ENCODE results near the gene CADPS2.

CADPS2 gene

DNA sequence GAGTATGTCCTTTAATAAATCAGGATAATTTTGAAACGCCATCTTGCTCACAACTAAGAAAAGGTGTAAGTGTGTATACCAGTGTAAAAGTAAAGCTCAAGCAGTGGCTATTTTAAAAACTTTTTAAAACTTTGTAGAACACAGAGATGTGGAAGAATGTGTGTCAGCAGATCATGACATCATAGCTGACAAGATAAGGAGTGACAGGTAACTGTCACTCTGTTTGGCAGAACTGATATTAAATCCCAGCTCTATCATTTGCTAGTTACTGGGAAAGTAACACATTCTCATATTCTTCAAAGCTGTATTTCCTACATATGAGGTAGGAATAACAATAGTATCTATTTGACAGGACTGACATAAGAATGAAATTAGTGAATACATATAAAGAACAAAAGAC is 119.7 kb downstream of the CADPS2 start:
- no peaks in the 10 kb centered on the region for H4K20me1 ChIP-seq (ENCODE audit: insufficient read depth, low read length)

DNA sequence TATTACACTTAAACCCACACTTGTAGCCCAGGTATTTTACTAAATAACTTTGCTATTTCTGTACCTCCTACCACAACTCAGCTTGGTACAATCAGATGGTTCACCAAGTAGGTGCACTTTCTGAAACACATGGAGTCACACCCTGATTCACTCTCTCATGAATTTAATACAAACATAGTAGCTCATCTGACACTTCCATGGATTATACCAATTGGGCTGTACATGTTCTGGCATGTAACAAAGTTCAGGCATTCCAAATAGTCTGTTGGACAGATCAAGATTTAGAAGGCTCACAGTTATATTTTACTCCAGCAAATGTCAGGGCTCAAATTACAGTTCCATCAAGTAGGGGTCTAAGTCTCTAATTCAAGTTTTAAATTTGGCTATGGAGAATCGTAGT is 121.4 kb downstream of the CADPS2 start:
- Histone ChIP-seq H3K4me1 (ENCODE audit: low read length) (no peaks in the 10 kb centered on the region), H2AFZ (ENCODE audit: low read length) (no peak overlapping the region), H3K27ac (ENCODE audit: low read length) (no peak overlapping the region), H3K36me3 (replicated peaks; ENCODE audit: insufficient read depth, low read length) (no peaks in the 10 kb centered on the region), H3K79me2 (ENCODE audit: low read length) (peaks cover 15% of the 10 kb centered on the region; the same call in 1 of the 2 replicates), H3K4me2 (ENCODE audit: low read depth, low read length) (no peak overlapping the region), H3K9me2 (replicated peaks; ENCODE audit: insufficient read depth, low read length) (no peaks in the 10 kb centered on the region), H3K4me3 (ENCODE audit: low read length) (no peak overlapping the region), H3K9ac (ENCODE audit: low read length) (no peak overlapping the region), H3K9me3 (replicated peaks; ENCODE audit: insufficient read depth, low read length) (no peaks in the 10 kb centered on the region), H4K20me1 (ENCODE audit: insufficient read depth, low read length) (no peaks in the 10 kb centered on the region), H3F3A (ENCODE audit: insufficient read depth, low read length) (no peaks in the 10 kb centered on the region), H3K27me3 (replicated peaks; ENCODE audit: insufficient read depth, low read length) (no peaks in the 10 kb centered on the region)
- DNase-seq, result no peak
- TF ChIP-seq EZH2phosphoT487 (IDR thresholded peaks at IDR 0.05; ENCODE audit: low read length), result no peak
- no peak for TF ChIP-seq CTCF (IDR thresholded peaks at IDR 0.05; ENCODE audit: low read length)
- TF ChIP-seq EZH2 (optimal IDR thresholded peaks at IDR 0.05; ENCODE audit: low read depth, low read length), result no peak

More for the DNA sequence above, 119.7 kb downstream of the CADPS2 start:
- no peaks in the 10 kb centered on the region for H3K9me3 ChIP-seq (replicated peaks; ENCODE audit: insufficient read depth, low read length)
- H2AFZ ChIP-seq (ENCODE audit: low read length), result no peak overlapping the region
- H3K27ac ChIP-seq (ENCODE audit: low read length), result no peak overlapping the region
- no peaks in the 10 kb centered on the region for H3K4me1 ChIP-seq (ENCODE audit: low read length)
- no peak for DNase-seq
- no peak overlapping the region for H3K4me3 ChIP-seq (ENCODE audit: low read length)
- peaks cover 15% of the 10 kb centered on the region; the same call in 1 of the 2 replicates for H3K79me2 ChIP-seq (ENCODE audit: low read length)
- H3K9ac ChIP-seq (ENCODE audit: low read length), result no peak overlapping the region
- no peaks in the 10 kb centered on the region for H3K36me3 ChIP-seq (replicated peaks; ENCODE audit: insufficient read depth, low read length)
- no peaks in the 10 kb centered on the region for H3F3A ChIP-seq (ENCODE audit: insufficient read depth, low read length)
- no peak overlapping the region for H3K4me2 ChIP-seq (ENCODE audit: low read depth, low read length)
- no peak for TF ChIP-seq CTCF (IDR thresholded peaks at IDR 0.05; ENCODE audit: low read length)
- TF ChIP-seq EZH2phosphoT487 (IDR thresholded peaks at IDR 0.05; ENCODE audit: low read length), result no peak
- TF ChIP-seq EZH2 (optimal IDR thresholded peaks at IDR 0.05; ENCODE audit: low read depth, low read length), result no peak
- H3K27me3 ChIP-seq (replicated peaks; ENCODE audit: insufficient read depth, low read length), result no peaks in the 10 kb centered on the region
- H3K9me2 ChIP-seq (replicated peaks; ENCODE audit: insufficient read depth, low read length), result no peaks in the 10 kb centered on the region

DNA sequence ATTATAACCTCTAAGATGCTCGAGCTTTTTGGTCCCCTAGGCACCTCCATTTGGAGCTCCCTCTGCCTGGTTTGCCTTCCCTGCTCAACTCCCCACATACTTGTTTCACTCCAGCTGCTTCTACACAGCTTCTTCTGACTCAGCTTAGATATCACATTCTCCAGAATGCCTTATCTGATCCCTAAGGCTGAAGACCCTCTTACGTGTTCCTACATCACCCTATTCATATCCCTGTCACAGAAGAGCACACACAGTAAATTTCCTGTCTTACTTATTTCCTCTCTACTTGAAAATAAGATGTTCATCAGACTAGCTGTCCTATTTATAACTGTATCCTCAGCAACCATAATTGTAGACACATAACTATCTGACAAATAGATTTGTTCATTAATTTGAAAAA is 122.2 kb downstream of the CADPS2 start:
- Histone ChIP-seq H3K9ac (ENCODE audit: low read length) (no peak overlapping the region), H3F3A (ENCODE audit: insufficient read depth, low read length) (no peaks in the 10 kb centered on the region), H3K4me1 (ENCODE audit: low read length) (no peaks in the 10 kb centered on the region), H3K4me3 (ENCODE audit: low read length) (no peak overlapping the region), H2AFZ (ENCODE audit: low read length) (no peak overlapping the region), H3K9me2 (replicated peaks; ENCODE audit: insufficient read depth, low read length) (no peaks in the 10 kb centered on the region), H3K79me2 (ENCODE audit: low read length) (peaks cover 11% of the 10 kb centered on the region; the same call in 1 of the 2 replicates), H3K9me3 (replicated peaks; ENCODE audit: insufficient read depth, low read length) (no peaks in the 10 kb centered on the region), H3K27ac (ENCODE audit: low read length) (no peak overlapping the region), H3K36me3 (replicated peaks; ENCODE audit: insufficient read depth, low read length) (no peaks in the 10 kb centered on the region), H3K4me2 (ENCODE audit: low read depth, low read length) (no peak overlapping the region), H3K27me3 (replicated peaks; ENCODE audit: insufficient read depth, low read length) (no peaks in the 10 kb centered on the region), H4K20me1 (ENCODE audit: insufficient read depth, low read length) (no peaks in the 10 kb centered on the region)
- no peak for DNase-seq
- TF ChIP-seq CTCF (IDR thresholded peaks at IDR 0.05; ENCODE audit: low read length), result no peak
- TF ChIP-seq EZH2 (optimal IDR thresholded peaks at IDR 0.05; ENCODE audit: low read depth, low read length), result no peak
- no peak for TF ChIP-seq EZH2phosphoT487 (IDR thresholded peaks at IDR 0.05; ENCODE audit: low read length)

All from MM.1S (cell line).